HG03280 (cell line): ENCODE data around the gene RNU6-8.
A peak's percentile ranks its signal among the peaks of the same experiment; 100 is the strongest.

Experiments
- ATAC-seq: cut with Tn5 transposase; IDR thresholded peaks from one replicate; pipeline ENCODE4 v1.9.1; 2021; ENCODE audit warnings: mild to moderate bottlenecking, moderate library complexity; ENCODE audit not compliant: unreplicated experiment

Gene RNU6-8

GRCh38 chr14:32202998-32203882 lies at the start of gene RNU6-8:
TSS of gene RNU6-8 (minus strand) at chr14:32203269.
- peak; percentile 73 for ATAC-seq

- ATAC-seq, result peak; percentile 80
Measured at GRCh38 chr14:32252030-32252670, 49.1 kb upstream of the RNU6-8 start.

- ATAC-seq, result no peak
Measured at GRCh38 chr14:32251530-32251929, 48.5 kb upstream of the RNU6-8 start.

- ATAC-seq, result no peak
Measured at GRCh38 chr14:32250681-32251080, 47.6 kb upstream of the RNU6-8 start.

- no peak for ATAC-seq
Measured at GRCh38 chr14:32249780-32250179, 46.7 kb upstream of the RNU6-8 start.

GRCh38 chr14:32249371-32249770 lies 46.3 kb upstream of the RNU6-8 start:
- ATAC-seq, result no peak

- ATAC-seq, result no peak
Measured at GRCh38 chr14:32246751-32247150, 43.7 kb upstream of the RNU6-8 start.

GRCh38 chr14:32244404-32244803 lies 41.3 kb upstream of the RNU6-8 start:
- no peak for ATAC-seq

GRCh38 chr14:32233260-32233659 lies 30.2 kb upstream of the RNU6-8 start:
- ATAC-seq, result no peak

GRCh38 chr14:32232481-32232880 lies 29.4 kb upstream of the RNU6-8 start:
- ATAC-seq, result no peak

GRCh38 chr14:32230695-32231280 lies 27.7 kb upstream of the RNU6-8 start:
- ATAC-seq, result no peak

- no peak for ATAC-seq
Measured at GRCh38 chr14:32230181-32230580, 27.1 kb upstream of the RNU6-8 start.

- no peak for ATAC-seq
Measured at GRCh38 chr14:32226056-32226455, 23.0 kb upstream of the RNU6-8 start.

- ATAC-seq, result no peak
Measured at GRCh38 chr14:32225378-32225920, 22.4 kb upstream of the RNU6-8 start.

- ATAC-seq, result peak; percentile 71
Measured at GRCh38 chr14:32224737-32225377, 21.8 kb upstream of the RNU6-8 start.

- peak; percentile 49 for ATAC-seq
Measured at GRCh38 chr14:32217301-32217700, 14.2 kb upstream of the RNU6-8 start.

GRCh38 chr14:32212833-32213232 lies 9.8 kb upstream of the RNU6-8 start:
- no peak for ATAC-seq

- no peak for ATAC-seq
Measured at GRCh38 chr14:32211068-32211404, 8.0 kb upstream of the RNU6-8 start.

- no peak for ATAC-seq
Measured at GRCh38 chr14:32209471-32209870, 6.4 kb upstream of the RNU6-8 start.

GRCh38 chr14:32208490-32208889 lies 5.4 kb upstream of the RNU6-8 start:
- ATAC-seq, result no peak

- no peak for ATAC-seq
Measured at GRCh38 chr14:32206552-32206951, 3.5 kb upstream of the RNU6-8 start.
